Measurements from ENCODE around the gene SSBP4. TPM values are rescaled to one million over a fixed set of nuclear protein-coding genes. Genes with fewer than 3 reads are reported as not detected.

SSBP4 gene
- total and polyA plus RNA-seq, 2 of the 4 experiments (the other 2 are of a cell fraction), result 14.9 to 39.7 TPM

DNA sequence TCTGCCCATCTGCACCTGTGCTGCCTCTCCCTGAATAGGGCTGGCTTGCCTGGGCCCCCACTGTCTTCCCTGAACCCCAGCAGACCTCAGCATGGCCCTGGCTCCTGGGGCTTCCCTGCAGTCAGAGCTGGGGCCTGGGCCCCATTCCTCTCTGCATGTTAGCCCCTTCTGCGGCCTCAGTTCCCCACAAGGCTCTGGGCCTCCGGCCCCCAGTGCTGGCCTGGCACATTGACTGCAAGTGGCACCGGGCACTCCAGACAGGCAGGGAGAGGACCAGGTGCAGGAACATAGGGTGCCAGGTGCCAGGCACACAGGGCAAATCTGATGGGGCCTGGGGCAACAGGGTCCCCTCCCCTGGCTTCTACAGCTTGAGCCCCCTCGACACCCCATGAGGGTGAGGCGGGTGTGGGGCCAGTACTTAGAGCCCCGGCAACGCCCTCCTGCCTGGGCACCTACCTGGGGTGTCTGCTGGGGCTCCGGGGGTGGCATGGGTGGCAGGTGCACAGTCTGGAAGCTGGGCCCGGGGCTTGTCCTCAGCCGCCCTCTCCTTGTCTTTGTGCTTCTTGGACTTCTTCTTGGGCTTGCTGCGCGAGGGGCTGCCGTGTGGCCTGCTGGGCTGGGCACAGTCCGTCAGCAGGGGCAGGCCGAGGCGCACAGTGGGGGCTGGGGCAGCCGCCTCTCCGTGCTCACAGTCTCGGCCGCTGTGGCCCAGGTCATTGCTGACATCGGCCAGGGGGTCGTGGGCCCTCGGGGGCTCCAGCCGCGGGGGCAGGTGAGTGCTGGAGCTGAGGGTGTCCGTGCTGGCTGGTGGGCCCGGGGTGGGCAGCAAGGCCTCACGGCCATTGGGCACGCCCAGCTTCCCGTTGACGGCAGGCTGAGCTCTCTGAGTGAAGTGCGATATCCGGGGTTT is 31.1 kb downstream of the SSBP4 start (continued):
- TF ChIP-seq MXI1 (IDR thresholded peaks at IDR 0.05; ENCODE audit: borderline replicate concordance, low read depth, low read length) (no peak), NFE2L2 (IDR thresholded peaks at IDR 0.05; ENCODE audit: low read depth, low read length) (no peak), POLR2A (IDR thresholded peaks at IDR 0.05; ENCODE audit: low read depth, low read length) (no peak)
